Progenitor cell of endocrine pancreas (in vitro differentiated cells): Measurements from ENCODE around the gene PAQR5. TPM values are rescaled to one million over a fixed set of nuclear protein-coding genes. Genes with fewer than 3 reads are reported as not detected.

ENCODE experiments used
- DNase-seq: peaks from one replicate; pipeline ENCODE4 v3.0.0; 2021; ENCODE audit warnings: low spot score; ENCODE audit not compliant: unreplicated experiment
- H3K27ac Mint-ChIP-seq: 2 replicates; pipeline ENCODE4 v1.8.0; 2021; ENCODE audit warnings: mild to moderate bottlenecking, moderate library complexity, mixed read lengths
- H3K27me3 Mint-ChIP-seq: 2 replicates; pipeline ENCODE4 v1.8.0; 2021; ENCODE audit warnings: mixed read lengths
- H3K36me3 Mint-ChIP-seq: 2 replicates; pipeline ENCODE4 v1.8.0; 2022; ENCODE audit warnings: mixed read lengths; ENCODE audit not compliant: insufficient read depth
- H3K4me1 Mint-ChIP-seq: 2 replicates; pipeline ENCODE4 v1.8.0; 2021; ENCODE audit warnings: low read depth, mixed read lengths
- H3K4me3 Mint-ChIP-seq: 2 replicates; pipeline ENCODE4 v1.8.0; 2021; ENCODE audit warnings: low read depth, mild to moderate bottlenecking, moderate library complexity, mixed read lengths
- H3K9me3 Mint-ChIP-seq: 2 replicates; pipeline ENCODE4 v1.8.0; 2021; ENCODE audit warnings: low read depth, mixed read lengths
- CTCF ChIP-seq: fragments of 200-600 bp; sonication (generic); IDR thresholded peaks from one replicate; pipeline ENCODE4 v1.5.0; 2021; ENCODE audit warnings: antibody characterized with exemption, mild to moderate bottlenecking; ENCODE audit not compliant: unreplicated experiment
- total RNA-seq: library from RNA; stranded (reverse); gene quantifications from 2 replicates; pipeline ENCODE4 v1.2.1, GENCODE V29; 2021

Gene PAQR5
- total RNA-seq, 1 donor from 2014 or later, result 14.6 TPM

GRCh38 chr15:69302929-69303328 is 4.2 kb downstream of the PAQR5 start:
- TF ChIP-seq CTCF, result no peak
- H3K36me3 Mint-ChIP-seq, result peaks cover 14% of the 10 kb centered on the region
- H3K27ac Mint-ChIP-seq, result no peak overlapping the region
- H3K4me3 Mint-ChIP-seq, result no peak overlapping the region
- peaks cover 9% of the 10 kb centered on the region for H3K4me1 Mint-ChIP-seq
- peaks cover 3% of the 10 kb centered on the region for H3K9me3 Mint-ChIP-seq
- DNase-seq, result no peak
- H3K27me3 Mint-ChIP-seq, result peaks cover 11% of the 10 kb centered on the region

GRCh38 chr15:69303337-69304181 is 4.8 kb downstream of the PAQR5 start:
- Mint-ChIP-seq H3K9me3 (peaks cover 3% of the 10 kb centered on the region), H3K27me3 (peaks cover 11% of the 10 kb centered on the region), H3K4me3 (no peak overlapping the region), H3K4me1 (peaks cover 9% of the 10 kb centered on the region), H3K36me3 (peaks cover 14% of the 10 kb centered on the region), H3K27ac (no peak overlapping the region)
- no peak for DNase-seq
- peak; percentile 33 for TF ChIP-seq CTCF

- TF ChIP-seq CTCF, result no peak
- H3K4me3 Mint-ChIP-seq, result no peak overlapping the region
- peaks cover 9% of the 10 kb centered on the region for H3K4me1 Mint-ChIP-seq
Measured at GRCh38 chr15:69304182-69304545, 5.5 kb downstream of the PAQR5 start.

GRCh38 chr15:69305204-69305931 is 6.7 kb downstream of the PAQR5 start:
- H3K27ac Mint-ChIP-seq, result no peak overlapping the region
- H3K9me3 Mint-ChIP-seq, result peaks cover 3% of the 10 kb centered on the region
- peaks cover 6% of the 10 kb centered on the region for H3K4me1 Mint-ChIP-seq
- peaks cover 14% of the 10 kb centered on the region for H3K36me3 Mint-ChIP-seq
- TF ChIP-seq CTCF, result no peak
- no peak for DNase-seq
- peaks cover 3% of the 10 kb centered on the region for H3K27me3 Mint-ChIP-seq
- H3K4me3 Mint-ChIP-seq, result no peak overlapping the region

More at GRCh38 chr15:69304182-69304545, 5.5 kb downstream of the PAQR5 start:
- no peak for DNase-seq
- H3K27me3 Mint-ChIP-seq, result peaks cover 11% of the 10 kb centered on the region
- no peak overlapping the region for H3K27ac Mint-ChIP-seq
- H3K36me3 Mint-ChIP-seq, result peaks cover 14% of the 10 kb centered on the region
- H3K9me3 Mint-ChIP-seq, result peaks cover 3% of the 10 kb centered on the region

GRCh38 chr15:69305933-69306568 is 7.3 kb downstream of the PAQR5 start:
- Mint-ChIP-seq H3K9me3 (peaks cover 3% of the 10 kb centered on the region), H3K4me1 (peaks cover 7% of the 10 kb centered on the region), H3K36me3 (peaks cover 14% of the 10 kb centered on the region), H3K27me3 (peaks cover 3% of the 10 kb centered on the region), H3K27ac (peak overlapping the region; percentile 13), H3K4me3 (no peak overlapping the region)
- TF ChIP-seq CTCF, result no peak
- DNase-seq, result no peak
